GM21381 (cell line): ENCODE measurements around the gene ADAR.
"Not testable (repeated sequence)": the region's sequence is repeated elsewhere in the genome, so short reads cannot be mapped to it uniquely, and the experiment has no call there.

Experiments
- ATAC-seq: cut with Tn5 transposase; IDR thresholded peaks from one replicate; pipeline ENCODE4 v1.9.1; 2021; ENCODE audit warnings: mild to moderate bottlenecking, moderate library complexity; ENCODE audit not compliant: unreplicated experiment

Gene ADAR

GRCh38 chr1:154607609-154608396, at the start of gene ADAR:
Gene ADAR, minus strand, starts transcription at chr1:154608186. Its CDS starts 180 bp downstream, at chr1:154608006.
- ATAC-seq, result peak; percentile 66

GRCh38 chr1:154657556-154657955, 49.6 kb upstream of the ADAR start:
- ATAC-seq, result no peak

- ATAC-seq, result no peak
These were observed 44.9 kb upstream of the ADAR start for GRCh38 chr1:154652893-154653292.

- not testable (repeated sequence) for ATAC-seq
These were observed 36.7 kb upstream of the ADAR start for GRCh38 chr1:154644724-154645123.

GRCh38 chr1:154641534-154641933, 33.5 kb upstream of the ADAR start:
- no peak for ATAC-seq

- no peak for ATAC-seq
These were observed 31.9 kb upstream of the ADAR start for GRCh38 chr1:154639876-154640275.

- no peak for ATAC-seq
These were observed 27.2 kb upstream of the ADAR start for GRCh38 chr1:154635171-154635570.

- no peak for ATAC-seq
These were observed 21.7 kb upstream of the ADAR start for GRCh38 chr1:154629675-154630073.

GRCh38 chr1:154629061-154629674, 21.2 kb upstream of the ADAR start:
- ATAC-seq, result no peak

GRCh38 chr1:154628121-154628405, 20.1 kb upstream of the ADAR start:
- ATAC-seq, result no peak

GRCh38 chr1:154627257-154628120, 19.5 kb upstream of the ADAR start:
- peak; percentile 52 for ATAC-seq

- ATAC-seq, result peak; percentile 8
These were observed 18.7 kb upstream of the ADAR start for GRCh38 chr1:154626456-154627256.

GRCh38 chr1:154624746-154625643, 17.0 kb upstream of the ADAR start:
- no peak for ATAC-seq

- ATAC-seq, result no peak
These were observed 15.4 kb upstream of the ADAR start for GRCh38 chr1:154623358-154623757.

- ATAC-seq, result no peak
These were observed 14.6 kb upstream of the ADAR start for GRCh38 chr1:154622503-154623039.

GRCh38 chr1:154621875-154622274, 13.9 kb upstream of the ADAR start:
- no peak for ATAC-seq

GRCh38 chr1:154620751-154621150, 12.8 kb upstream of the ADAR start:
- no peak for ATAC-seq

- no peak for ATAC-seq
These were observed 11.4 kb upstream of the ADAR start for GRCh38 chr1:154619181-154619948.
